Measurements from ENCODE around the gene NUDT9.

DNA sequence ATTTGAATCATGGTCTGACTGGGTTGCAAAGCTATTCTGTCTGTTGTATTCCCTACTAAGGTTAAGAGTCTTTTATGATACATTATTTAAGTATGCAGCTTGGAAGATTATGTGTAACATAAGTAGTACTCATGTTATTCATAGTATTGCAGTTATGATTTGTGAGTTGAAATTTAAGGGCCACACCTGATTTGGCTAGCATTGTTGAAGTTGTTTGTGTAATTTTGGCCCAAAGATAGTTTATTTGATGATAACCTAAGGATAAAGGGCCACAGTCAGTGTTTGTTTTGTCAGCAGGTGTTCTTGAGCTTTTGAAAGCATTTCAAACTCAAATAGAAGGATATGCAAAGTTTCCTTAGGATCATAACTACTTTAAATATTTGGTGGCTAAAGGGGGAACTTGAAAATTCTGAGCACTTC is 38.9 kb downstream of the NUDT9 start:
- TF ChIP-seq POLR2A (IDR thresholded peaks at IDR 0.05), result no peak
- no peak for TF ChIP-seq POLR2AphosphoS5 (IDR thresholded peaks at IDR 0.05; ENCODE audit: insufficient read depth in 1 of 2, low read depth in 1 of 2)

All from vagina (tissue), 2 donors.